Measurements from ENCODE around the gene ANKRD39. TPM values are rescaled to one million over a fixed set of nuclear protein-coding genes. Genes with fewer than 3 reads are reported as not detected.

ANKRD39 gene
- total RNA-seq, 6 donors from 2014 or later: 7.1 to 13.6 (median 11.3) TPM

DNA sequence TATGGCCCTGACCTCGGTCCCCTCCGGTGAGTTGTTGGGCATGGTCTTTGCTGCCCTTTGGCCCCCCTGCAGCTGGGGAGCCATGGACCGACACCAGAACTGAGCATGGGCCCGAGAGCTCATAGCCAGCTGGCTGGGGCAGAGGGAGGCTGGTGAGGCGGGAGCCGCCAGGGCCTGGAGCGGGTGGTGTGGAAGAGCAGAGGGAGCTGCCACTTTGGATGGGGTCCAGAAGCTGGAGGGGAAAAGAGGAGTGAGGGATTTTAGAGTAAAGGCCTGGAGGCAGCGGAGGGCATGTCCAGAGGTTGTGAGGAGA lies 58.2 kb downstream of the ANKRD39 start:
- WGBS, 2 donors: 89 to 90% methylated on average over 8 of the region's 8 CpGs
- ATAC-seq (ENCODE audit: low FRiP score in 2 of 2): no peak

DNA sequence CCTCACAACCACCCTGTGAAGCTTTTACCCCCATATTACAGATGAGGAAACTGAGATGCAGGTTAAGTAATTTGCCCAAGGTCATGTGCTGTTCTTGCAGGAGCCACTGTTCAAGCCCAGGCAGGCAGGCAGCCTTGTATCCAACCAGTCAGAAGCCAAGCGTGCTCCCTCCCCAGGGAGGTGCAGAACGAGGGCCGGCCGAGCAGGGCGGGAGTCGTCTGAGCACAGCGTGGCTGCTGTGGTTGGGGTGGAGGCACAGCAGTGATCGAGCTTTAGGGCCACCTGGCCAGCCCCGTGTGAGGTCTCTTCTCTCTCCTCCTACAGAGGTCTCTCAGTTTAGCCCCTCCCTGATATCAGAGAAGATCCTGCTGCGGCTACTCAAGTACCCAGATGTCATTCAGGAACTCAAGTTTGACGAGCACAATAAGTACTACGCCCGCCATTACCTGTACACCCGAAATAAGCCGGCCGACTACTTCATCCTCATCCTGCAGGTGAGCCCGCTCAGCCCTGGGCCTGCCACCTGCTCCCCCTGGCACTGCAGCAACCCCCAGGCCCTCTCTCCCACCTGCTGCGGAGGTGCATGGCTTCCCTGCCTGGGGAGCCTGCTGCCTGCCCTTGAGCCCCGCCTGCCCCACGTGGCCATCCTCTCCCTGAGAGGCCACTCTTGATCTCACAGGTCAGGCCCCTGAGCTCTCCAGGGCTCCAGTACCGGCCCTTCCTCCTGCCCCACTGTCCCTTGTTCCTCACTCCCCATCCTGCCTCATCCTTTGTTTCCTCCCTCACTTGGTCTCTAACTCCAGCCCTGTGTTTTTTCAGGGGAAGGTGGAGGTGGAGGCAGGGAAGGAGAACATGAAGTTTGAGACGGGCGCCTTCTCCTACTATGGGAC lies 58.8 kb downstream of the ANKRD39 start:
- Histone ChIP-seq H3K4me3 (no peak overlapping the region), H3K4me1 (peaks cover 4 to 7% (median 6%) of the 10 kb centered on the region in 4 donors), H3K27ac (no peak overlapping the region), H3K9me3 (no peaks in the 10 kb centered on the region), H3K27me3 (no peaks in the 10 kb centered on the region), H3K36me3 (peaks cover 0 to 49% (median 23%) of the 10 kb centered on the region in 4 donors)
- DNase-seq: no peak
- TF ChIP-seq EP300 (IDR thresholded peaks at IDR 0.05): no peak
- TF ChIP-seq POLR2AphosphoS5 (IDR thresholded peaks at IDR 0.05): no peak
- no peak for TF ChIP-seq CTCF (IDR thresholded peaks at IDR 0.05)
- no peak for TF ChIP-seq POLR2A (IDR thresholded peaks at IDR 0.05)
- WGBS, 2 donors: 90% methylated on average over 16 to 23 of the region's 23 CpGs
- ATAC-seq (ENCODE audit: low FRiP score in 2 of 2): no peak

More for the DNA sequence above, 58.2 kb downstream of the ANKRD39 start:
- TF ChIP-seq EP300 (IDR thresholded peaks at IDR 0.05) (no peak), POLR2AphosphoS5 (IDR thresholded peaks at IDR 0.05) (no peak), POLR2A (IDR thresholded peaks at IDR 0.05) (no peak), CTCF (IDR thresholded peaks at IDR 0.05) (no peak)
- peaks cover 0 to 50% (median 23%) of the 10 kb centered on the region in 4 donors for H3K36me3 ChIP-seq
- no peak for DNase-seq
- H3K27me3 ChIP-seq: no peaks in the 10 kb centered on the region
- no peak overlapping the region for H3K27ac ChIP-seq
- H3K4me3 ChIP-seq: no peak overlapping the region
- peaks cover 4 to 7% (median 6%) of the 10 kb centered on the region in 4 donors for H3K4me1 ChIP-seq
- H3K9me3 ChIP-seq: no peaks in the 10 kb centered on the region

Small RNA genes within 50 kb of the gene (small RNA-seq; reads per million reads assigned to genes)
- gene MIR3127: 0.65 to 1.6 (median 1.1) reads per million in 4 donors

Other genes with a start within 250 kb of the ANKRD39 start
- gene KANSL3, start 219.7 kb downstream of the ANKRD39 start, total RNA-seq: 100 to 1,000 TPM in 1 of 6 donors, 10 to 100 TPM in 5; 41.3 to 133 (median 53.0) TPM
- 1 to 10 TPM in 1 of 6 donors, under 1 TPM in 5; 0.15 to 5.2 (median 0.43) TPM for gene FER1L5, start 215.3 kb downstream of the ANKRD39 start, total RNA-seq
- 10 to 100 TPM; 11.5 to 18.9 (median 15.2) TPM for gene LMAN2L, start 118.0 kb downstream of the ANKRD39 start, total RNA-seq
- 10 to 100 TPM; 12.8 to 26.9 (median 22.1) TPM for gene CNNM4, start 97.1 kb downstream of the ANKRD39 start, total RNA-seq
- gene CNNM3, start 41.7 kb downstream of the ANKRD39 start, total RNA-seq: 10 to 100 TPM; 17.2 to 52.4 (median 26.5) TPM
- gene ANKRD23, start 14.0 kb downstream of the ANKRD39 start, total RNA-seq: 10 to 100 TPM in 2 of 6 donors, 1 to 10 TPM in 4; 2.0 to 27.2 (median 2.8) TPM
- gene SEMA4C, start 12.1 kb upstream of the ANKRD39 start, total RNA-seq: 10 to 100 TPM; 14.0 to 43.6 (median 24.2) TPM
- gene FAM178B, start 128.6 kb upstream of the ANKRD39 start, total RNA-seq: 1 to 10 TPM in 1 of 6 donors, under 1 TPM in 1, not detected in 4; 0.92 to 1.3 TPM
- 10 to 100 TPM in 2 of 6 donors, 1 to 10 TPM in 4; 4.1 to 16.9 (median 8.9) TPM for gene FAHD2B, start 236.9 kb upstream of the ANKRD39 start, total RNA-seq